Measurements from ENCODE around the gene DCPS. TPM values are rescaled to one million over a fixed set of nuclear protein-coding genes. Genes with fewer than 3 reads are reported as not detected.
"Not testable (repeated sequence)": the region's sequence is repeated elsewhere in the genome, so short reads cannot be mapped to it uniquely, and the experiment has no call there.

Gene DCPS
- total RNA-seq, 1 donor from 2014 or later, result 7.7 TPM

DNA sequence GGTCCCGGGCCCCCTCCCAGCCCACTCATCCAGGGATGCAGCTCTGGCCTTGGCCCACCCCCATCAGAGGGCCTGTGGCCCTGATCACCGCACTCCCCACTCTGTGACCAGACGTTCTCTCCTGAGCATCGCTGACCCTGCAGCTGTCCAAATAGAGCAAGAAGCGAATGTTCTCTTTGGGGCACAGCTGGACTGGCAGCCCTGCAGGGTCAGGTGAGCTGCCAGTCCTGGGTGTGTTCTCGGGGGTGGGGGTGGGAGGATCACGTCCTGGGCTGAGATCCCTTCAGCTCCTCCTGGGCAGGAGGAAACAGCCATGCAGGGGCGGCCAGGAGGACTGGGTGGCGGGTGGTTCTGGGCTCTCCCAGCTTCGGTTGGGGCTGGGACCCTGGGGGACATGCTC is 78.1 kb downstream of the DCPS start:
- DNase-seq (ENCODE audit: low spot score), result not testable (repeated sequence)

- DNase-seq (ENCODE audit: low spot score), result not testable (repeated sequence)
These were observed 78.8 kb downstream of the DCPS start for GRCh38 chr11:126382641-126383040.

- DNase-seq (ENCODE audit: low spot score), result no peak
These were observed 79.8 kb downstream of the DCPS start for GRCh38 chr11:126383339-126384335.

- no peak for DNase-seq (ENCODE audit: low spot score)
These were observed 80.7 kb downstream of the DCPS start for GRCh38 chr11:126384449-126385070.

DNA sequence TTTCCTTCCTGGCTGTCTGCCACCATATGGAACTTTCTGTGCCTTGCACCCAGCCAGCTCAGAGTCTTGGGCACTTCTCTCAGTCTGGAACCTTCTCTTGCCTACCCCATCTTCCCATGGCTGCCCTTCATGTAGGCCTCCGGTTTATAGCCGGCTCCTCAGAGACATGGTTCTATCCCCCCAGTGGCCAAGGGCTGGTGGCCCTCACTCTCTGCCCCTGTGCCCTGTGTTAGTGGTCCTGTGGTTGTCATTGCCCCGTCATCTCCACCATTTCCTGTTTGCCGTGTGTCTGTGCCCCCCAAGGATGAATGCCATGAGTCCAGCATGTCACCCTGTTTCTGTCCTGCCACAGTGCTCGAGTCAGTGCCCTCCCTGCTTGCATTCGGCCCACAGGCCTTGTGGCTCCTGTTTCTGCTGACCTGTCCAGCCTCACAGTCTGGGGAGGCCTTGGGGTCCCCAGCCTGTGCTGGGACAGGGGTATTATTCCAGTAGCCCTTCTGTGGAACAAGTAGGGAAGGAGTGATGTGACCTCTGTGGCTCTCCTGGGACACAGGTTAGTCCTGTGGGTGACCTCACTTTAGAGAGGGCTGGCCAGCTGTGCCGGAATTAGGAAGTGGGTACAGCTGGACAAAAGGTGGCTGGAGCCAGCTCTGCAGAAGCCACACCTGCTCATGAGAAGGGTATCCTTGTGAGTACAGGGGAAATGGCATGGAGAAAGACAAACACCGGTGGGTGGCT is 82.3 kb downstream of the DCPS start:
- DNase-seq (ENCODE audit: low spot score), result no peak

- not testable (repeated sequence) for DNase-seq (ENCODE audit: low spot score)
These were observed 82.8 kb downstream of the DCPS start for GRCh38 chr11:126386729-126387071.

GRCh38 chr11:126387857-126388256 is 84.0 kb downstream of the DCPS start:
- peak; percentile 58 for DNase-seq (ENCODE audit: low spot score)

DNA sequence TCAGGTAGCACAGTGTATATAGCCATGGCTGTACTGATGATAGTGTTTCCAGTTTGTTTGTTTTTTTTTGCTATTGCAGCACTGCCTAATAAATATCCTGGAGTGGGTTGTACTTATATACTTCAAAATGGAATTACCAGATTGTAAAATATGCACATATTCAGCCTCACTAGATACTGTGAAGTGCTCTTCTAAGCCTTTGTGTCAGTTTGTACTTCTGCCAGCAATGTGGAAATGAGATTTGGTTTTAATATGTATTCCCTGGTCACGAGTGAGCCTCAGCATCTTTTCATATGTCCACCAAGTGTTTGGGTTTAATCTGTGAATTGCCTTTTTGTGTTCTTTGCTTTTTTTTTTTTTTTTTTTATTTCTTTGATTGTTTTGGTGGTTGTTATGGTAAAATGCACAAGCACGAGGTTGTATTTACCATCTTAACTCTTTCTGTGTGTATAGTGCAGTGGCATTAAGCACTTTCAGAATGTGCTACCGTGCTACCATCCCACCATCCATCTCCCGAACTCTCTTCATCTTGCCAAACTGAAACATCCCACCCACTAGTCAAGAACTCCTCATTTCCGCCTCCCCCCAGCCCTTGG is 86.5 kb downstream of the DCPS start:
- peak; percentile 44 for DNase-seq (ENCODE audit: low spot score)

DNA sequence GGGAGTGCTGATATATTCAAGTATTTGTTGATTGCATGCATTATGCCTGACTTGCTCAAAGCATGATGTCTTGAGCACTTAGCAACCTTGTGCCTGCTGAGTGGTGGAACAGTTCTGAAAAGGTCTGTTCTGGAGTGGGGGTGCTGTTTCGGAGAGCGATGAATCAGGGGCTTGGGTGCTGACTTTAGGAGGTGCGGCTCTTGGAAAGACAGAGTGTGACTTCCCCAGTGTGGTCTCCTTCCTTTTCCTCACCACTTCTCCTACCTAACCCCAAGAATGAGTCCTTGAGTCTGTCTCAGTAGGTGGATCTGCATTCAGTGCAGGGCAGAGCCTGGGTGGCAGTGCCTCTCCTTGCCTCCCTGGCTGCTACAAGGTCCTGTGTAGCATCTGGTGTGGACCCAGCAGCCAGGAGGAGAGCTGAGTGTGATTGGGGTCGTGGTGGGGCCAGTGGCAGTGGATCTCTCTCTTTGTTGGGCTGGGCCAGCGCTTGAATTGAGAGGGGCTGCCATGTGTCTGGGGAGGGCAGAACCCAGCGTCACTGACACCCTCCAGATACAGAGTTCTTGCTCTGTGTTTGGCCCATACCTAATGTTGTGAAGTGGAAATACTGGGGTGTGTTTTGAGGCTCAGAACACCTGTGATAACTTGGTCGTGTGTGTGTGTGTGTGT is 87.6 kb downstream of the DCPS start:
- DNase-seq (ENCODE audit: low spot score), result no peak

DNA sequence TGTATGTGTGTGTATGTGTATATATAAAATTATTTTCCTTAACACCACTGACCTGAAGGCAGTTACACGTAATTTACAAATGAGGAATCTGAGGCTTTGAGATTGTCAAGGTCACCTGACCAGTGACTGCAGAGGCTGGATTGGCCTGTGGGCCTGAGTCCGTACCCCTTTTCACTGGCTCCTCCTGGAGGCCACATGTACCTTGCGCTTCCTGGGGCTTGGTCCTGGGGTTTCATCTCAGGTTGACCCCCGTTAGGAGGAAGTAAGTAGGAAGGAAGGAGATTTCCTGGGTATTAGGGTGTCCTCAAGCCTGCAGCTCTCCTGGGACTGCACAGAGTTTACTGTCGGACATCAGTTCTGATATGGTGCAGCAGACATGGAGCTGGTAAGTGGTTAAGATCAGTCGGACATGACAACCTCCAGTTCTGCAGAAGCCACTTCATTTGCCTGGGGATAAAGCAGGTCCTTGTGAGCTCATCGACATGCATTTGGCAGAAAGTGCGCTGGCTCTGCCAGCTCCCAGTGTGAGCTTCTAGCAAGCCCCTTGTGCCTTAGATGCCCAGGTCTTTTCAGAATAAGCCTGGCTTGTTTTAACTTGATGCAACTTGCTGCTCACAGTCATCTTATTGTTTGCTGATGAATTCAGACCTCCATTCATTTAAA is 88.2 kb downstream of the DCPS start:
- DNase-seq (ENCODE audit: low spot score), result peak; percentile 40

DNA sequence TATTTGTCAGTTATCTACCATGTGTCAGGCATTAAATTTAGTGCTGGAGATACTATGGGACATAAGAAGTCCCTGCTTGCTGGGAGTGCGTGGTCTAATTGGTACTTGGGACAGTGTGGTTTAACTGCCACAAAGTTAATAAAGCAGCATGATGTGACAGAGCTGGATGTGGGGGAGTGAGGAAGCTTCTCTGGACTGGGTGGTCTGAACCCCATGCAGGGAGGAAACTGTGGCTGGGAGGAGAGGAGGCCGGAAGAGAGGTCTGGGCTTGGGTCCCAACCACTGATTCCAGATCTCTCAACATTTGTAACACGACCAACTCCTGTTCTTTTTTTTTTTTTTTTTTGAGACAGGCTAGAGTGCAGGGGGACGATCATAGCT is 88.8 kb downstream of the DCPS start:
- DNase-seq (ENCODE audit: low spot score), result no peak

GRCh38 chr11:126393143-126393542 is 89.3 kb downstream of the DCPS start:
- no peak for DNase-seq (ENCODE audit: low spot score)

GRCh38 chr11:126394036-126394435 is 90.2 kb downstream of the DCPS start:
- no peak for DNase-seq (ENCODE audit: low spot score)

DNA sequence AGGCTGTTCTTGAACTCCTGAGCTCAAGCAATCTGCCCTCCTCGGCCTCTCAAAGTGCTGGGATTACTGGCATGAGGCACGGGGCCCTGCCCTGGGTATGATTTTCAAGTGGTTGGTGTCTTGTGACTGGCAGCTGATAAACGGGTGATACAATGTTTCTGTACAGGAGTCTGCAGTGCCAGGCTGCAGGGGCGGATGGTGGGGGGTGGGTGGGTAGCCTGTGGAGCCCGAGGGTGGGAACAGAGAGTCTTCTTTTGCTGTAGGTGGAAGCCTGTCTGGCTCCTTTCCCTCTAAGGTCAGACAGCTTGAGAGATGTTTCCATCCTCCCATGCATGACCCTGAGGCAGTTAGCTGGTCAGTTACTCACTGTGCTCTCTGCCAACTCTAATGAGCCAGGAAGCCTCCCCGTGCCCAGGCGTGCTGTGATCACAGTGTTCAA is 90.8 kb downstream of the DCPS start:
- not testable (repeated sequence) for DNase-seq (ENCODE audit: low spot score)

Other genes starting within 250 kb of the DCPS start
- gene CDON, start 241.2 kb upstream of the DCPS start, total RNA-seq (ENCODE audit: insufficient read depth, low replicate concordance), result 50.3 TPM
- gene RPUSD4, start 92.4 kb upstream of the DCPS start, total RNA-seq (ENCODE audit: insufficient read depth, low replicate concordance), result 26.7 TPM
- gene FAM118B, start 92.3 kb upstream of the DCPS start, total RNA-seq (ENCODE audit: insufficient read depth, low replicate concordance), result 42.9 TPM
- 32.0 TPM for gene SRPRA, start 35.2 kb upstream of the DCPS start, total RNA-seq (ENCODE audit: insufficient read depth, low replicate concordance)
- gene FOXRED1, start 34.9 kb upstream of the DCPS start, total RNA-seq (ENCODE audit: insufficient read depth, low replicate concordance), result 7.7 TPM
- 6.3 TPM for gene TIRAP, start 21.0 kb upstream of the DCPS start, total RNA-seq (ENCODE audit: insufficient read depth, low replicate concordance)
- 30.1 TPM for gene ST3GAL4, start 51.6 kb downstream of the DCPS start, total RNA-seq (ENCODE audit: insufficient read depth, low replicate concordance)

Data from umbilical cord (tissue), 2 donors.